Embryonic facial prominence (tissue), 1 donor: ENCODE data around the gene INS.

Source experiments
- DNase-seq: peaks from one replicate; pipeline ENCODE4 v3.0.0-alpha.2; 2016; ENCODE audit errors: extremely low spot score

The INS gene

GRCh38 chr11:2160736-2161259 lies at the start of gene INS:
Gene INS, minus strand, starts transcription at chr11:2161209. Its CDS starts 238 bp downstream, at chr11:2160971.
- DNase-seq: no peak

- no peak for DNase-seq
Observed at GRCh38 chr11:2210366-2211112, 49.5 kb upstream of the INS start.

- DNase-seq: no peak
Observed at GRCh38 chr11:2209900-2210321, 48.9 kb upstream of the INS start.

- DNase-seq: no peak
Observed at GRCh38 chr11:2209370-2209801, 48.4 kb upstream of the INS start.

- DNase-seq: no peak
Observed at GRCh38 chr11:2208691-2209369, 47.8 kb upstream of the INS start.

GRCh38 chr11:2207773-2208621 lies 47.0 kb upstream of the INS start:
- no peak for DNase-seq

GRCh38 chr11:2207212-2207611 lies 46.2 kb upstream of the INS start:
- no peak for DNase-seq

- DNase-seq: no peak
Observed at GRCh38 chr11:2205981-2206690, 45.1 kb upstream of the INS start.

GRCh38 chr11:2205214-2205720 lies 44.3 kb upstream of the INS start:
- no peak for DNase-seq

- no peak for DNase-seq
Observed at GRCh38 chr11:2204361-2205213, 43.6 kb upstream of the INS start.

GRCh38 chr11:2203440-2204259 lies 42.6 kb upstream of the INS start:
- DNase-seq: no peak

GRCh38 chr11:2202900-2203439 lies 42.0 kb upstream of the INS start:
- no peak for DNase-seq

- no peak for DNase-seq
Observed at GRCh38 chr11:2202071-2202899, 41.3 kb upstream of the INS start.

GRCh38 chr11:2201542-2201941 lies 40.5 kb upstream of the INS start:
- DNase-seq: no peak

GRCh38 chr11:2200957-2201519 lies 40.0 kb upstream of the INS start:
- DNase-seq: no peak

- no peak for DNase-seq
Observed at GRCh38 chr11:2200536-2200935, 39.5 kb upstream of the INS start.

- DNase-seq: no peak
Observed at GRCh38 chr11:2199466-2200341, 38.7 kb upstream of the INS start.
